ENCODE measurements around the gene DDX52. TPM values are rescaled to one million over a fixed set of nuclear protein-coding genes. Genes with fewer than 3 reads are reported as not detected.
"Not testable (repeated sequence)": the region's sequence is repeated elsewhere in the genome, so short reads cannot be mapped to it uniquely, and the experiment has no call there.

Gene DDX52
- 12.9 TPM for total RNA-seq
- long read RNA-seq, full-length matches to known transcripts, result 20 of 22 reads
- long read RNA-seq, partial matches to known transcripts, result 1 of 22 reads
- long read RNA-seq, other reads (novel, unspliced or antisense), result 1 of 22 reads

DNA sequence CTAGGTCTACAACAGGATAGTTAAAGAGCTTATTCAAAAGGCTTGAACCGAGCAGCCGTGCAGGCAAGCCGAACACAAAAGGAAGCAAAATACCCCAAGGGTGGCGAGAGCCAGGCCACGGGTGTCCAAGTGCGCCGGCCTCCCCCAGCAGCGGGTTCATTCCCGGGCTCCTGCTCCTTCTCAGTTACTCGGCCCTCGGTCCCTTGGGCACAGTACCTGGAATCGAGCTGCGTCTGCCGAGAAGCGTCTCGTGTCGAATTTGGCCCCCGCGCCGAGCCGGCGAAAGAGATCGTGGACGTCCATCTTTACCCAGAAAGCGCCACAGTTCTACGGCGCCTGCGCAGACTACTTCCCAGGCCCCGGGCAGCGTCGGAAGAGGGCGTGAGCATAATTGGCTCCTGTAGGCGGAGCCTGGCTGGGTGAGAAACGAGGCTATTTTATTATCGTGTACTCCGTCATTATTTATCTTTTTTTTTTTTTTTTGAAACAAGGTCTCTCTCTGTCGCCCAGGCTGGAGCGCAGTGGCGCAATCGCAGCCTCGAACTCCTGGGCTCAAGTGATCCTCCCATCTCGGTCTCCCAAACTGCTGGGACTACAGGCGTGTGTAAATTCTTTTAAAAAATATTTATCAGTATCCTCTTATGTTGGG, at the start of gene DDX52:
Gene DDX52, minus strand, starts transcription at position 329 of the 649 bp plus-strand sequence. Its CDS starts 26 bp downstream, at position 303.
- H3K4me3 ChIP-seq, result peak within 1 kb of the TSS; percentile 81
- H3K4me1 ChIP-seq, result peaks cover 52% of the 10 kb centered on the region
- H3K27ac ChIP-seq (replicated peaks), result peak within 1 kb of the TSS; percentile 89
- intact Hi-C loops (cut with micrococcal nuclease), result no loop called here
- peak; percentile 92 for DNase-seq
- peaks cover 30% of the 10 kb centered on the region for H3K36me3 ChIP-seq
- H3K27me3 ChIP-seq (ENCODE audit: low read depth), result peaks cover 7% of the 10 kb centered on the region
- H3K9me3 ChIP-seq (replicated peaks), result no peaks in the 10 kb centered on the region
- peak; percentile 26 for TF ChIP-seq CTCF (IDR thresholded peaks at IDR 0.05; ENCODE audit: borderline replicate concordance)

DNA sequence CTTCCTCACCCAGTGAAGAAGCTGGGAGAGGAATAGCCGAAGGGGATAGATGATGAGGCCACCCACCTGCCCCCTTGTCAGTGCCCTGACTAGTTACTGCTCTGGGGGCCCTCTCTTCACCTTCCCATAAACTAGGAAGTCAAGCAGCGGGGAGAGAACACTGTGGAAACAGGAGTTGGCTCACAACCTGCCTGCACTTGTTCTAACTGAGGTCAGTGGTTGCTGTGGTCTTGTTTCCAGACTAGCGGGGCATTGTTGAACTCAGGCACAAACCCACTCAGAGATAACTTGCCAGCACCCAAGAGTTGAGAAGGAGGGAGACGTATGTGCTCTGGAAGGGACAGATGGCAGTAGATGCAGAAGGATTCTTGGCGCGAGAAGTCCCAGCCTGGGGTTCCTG, 48.6 kb upstream of the DDX52 start:
- Histone ChIP-seq H3K4me3 (no peak overlapping the region), H3K27ac (replicated peaks) (no peak overlapping the region), H3K36me3 (no peaks in the 10 kb centered on the region), H3K27me3 (ENCODE audit: low read depth) (peaks cover 2% of the 10 kb centered on the region), H3K4me1 (no peaks in the 10 kb centered on the region), H3K9me3 (replicated peaks) (peaks cover 10% of the 10 kb centered on the region)
- TF ChIP-seq CTCF (IDR thresholded peaks at IDR 0.05; ENCODE audit: borderline replicate concordance), result no peak
- DNase-seq, result no peak
- intact Hi-C loops (cut with micrococcal nuclease), result no loop called here

DNA sequence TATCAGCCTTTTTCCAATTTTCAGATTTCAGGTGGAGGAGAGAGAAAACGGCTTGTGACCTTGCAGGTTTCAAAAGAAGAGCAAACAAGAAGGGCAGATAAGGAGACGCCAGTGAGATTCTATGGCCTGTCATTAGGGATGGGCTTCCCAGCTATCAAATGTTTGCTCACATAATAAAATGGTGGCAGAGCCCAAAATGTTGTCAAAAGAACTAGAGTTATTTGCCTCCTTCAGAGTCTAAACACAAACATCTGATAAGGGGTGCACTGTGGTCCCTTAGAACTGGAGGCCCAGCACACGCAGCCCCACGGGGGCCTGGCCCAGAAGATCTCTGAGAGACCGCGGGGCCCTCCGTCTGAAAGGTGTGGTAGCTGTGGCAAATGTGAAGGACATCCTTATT, 46.1 kb upstream of the DDX52 start:
- no peaks in the 10 kb centered on the region for H3K36me3 ChIP-seq
- H3K4me1 ChIP-seq, result no peaks in the 10 kb centered on the region
- no peak overlapping the region for H3K27ac ChIP-seq (replicated peaks)
- H3K4me3 ChIP-seq, result no peak overlapping the region
- intact Hi-C loops (cut with micrococcal nuclease), result no loop called here
- no peak for TF ChIP-seq CTCF (IDR thresholded peaks at IDR 0.05; ENCODE audit: borderline replicate concordance)
- peaks cover 3% of the 10 kb centered on the region for H3K27me3 ChIP-seq (ENCODE audit: low read depth)
- DNase-seq, result no peak
- no peaks in the 10 kb centered on the region for H3K9me3 ChIP-seq (replicated peaks)

GRCh38 chr17:37683454-37683984, 40.3 kb upstream of the DDX52 start:
- no peaks in the 10 kb centered on the region for H3K36me3 ChIP-seq
- no peak for TF ChIP-seq CTCF (IDR thresholded peaks at IDR 0.05; ENCODE audit: borderline replicate concordance)
- H3K9me3 ChIP-seq (replicated peaks), result no peaks in the 10 kb centered on the region
- peaks cover 13% of the 10 kb centered on the region for H3K27me3 ChIP-seq (ENCODE audit: low read depth)
- intact Hi-C loops (cut with micrococcal nuclease), result no loop called here
- no peak overlapping the region for H3K27ac ChIP-seq (replicated peaks)
- no peak overlapping the region for H3K4me3 ChIP-seq
- H3K4me1 ChIP-seq, result no peaks in the 10 kb centered on the region
- no peak for DNase-seq

DNA sequence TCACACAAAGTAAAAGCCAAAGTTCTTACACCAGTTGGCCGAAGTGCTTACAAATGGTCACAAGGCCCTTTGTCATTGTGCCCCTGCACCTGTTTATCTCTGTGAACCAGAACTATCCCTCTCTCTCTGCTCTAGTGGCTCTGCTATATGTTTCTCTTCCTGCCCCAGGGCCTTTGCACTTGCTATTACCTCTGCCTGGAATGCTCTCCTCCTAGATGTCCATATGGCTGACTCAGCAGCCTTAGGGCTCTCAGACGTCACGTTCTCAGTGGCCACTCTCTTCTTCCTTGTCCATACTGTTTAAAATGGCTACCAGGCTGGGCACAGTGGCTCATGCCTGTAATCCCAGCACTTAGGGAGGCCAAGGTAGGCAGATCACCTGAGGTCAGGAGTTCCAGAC, 38.8 kb upstream of the DDX52 start:
- Histone ChIP-seq H3K9me3 (replicated peaks) (no peaks in the 10 kb centered on the region), H3K4me1 (no peaks in the 10 kb centered on the region), H3K27ac (replicated peaks) (no peak overlapping the region), H3K36me3 (no peaks in the 10 kb centered on the region), H3K4me3 (no peak overlapping the region), H3K27me3 (ENCODE audit: low read depth) (peaks cover 28% of the 10 kb centered on the region)
- TF ChIP-seq CTCF (IDR thresholded peaks at IDR 0.05; ENCODE audit: borderline replicate concordance), result no peak
- intact Hi-C loops (cut with micrococcal nuclease), result no loop called here
- DNase-seq, result no peak

- H3K27ac ChIP-seq (replicated peaks); intact Hi-C loops (cut with micrococcal nuclease): not testable (repeated sequence)
Measured at GRCh38 chr17:37679995-37680394, 36.7 kb upstream of the DDX52 start.

More at GRCh38 chr17:37679995-37680394, 36.7 kb upstream of the DDX52 start:
- not testable (repeated sequence) for H3K4me1 ChIP-seq; H3K9me3 ChIP-seq (replicated peaks); DNase-seq; H3K4me3 ChIP-seq; H3K36me3 ChIP-seq
- peaks cover 43% of the 10 kb centered on the region for H3K27me3 ChIP-seq (ENCODE audit: low read depth)

Measured in left ventricle myocardium inferior (tissue), 1 donor.